H9 (cell line): Measurements from ENCODE around the gene ANKS1B. TPM values are rescaled to one million over a fixed set of nuclear protein-coding genes. Genes with fewer than 3 reads are reported as not detected.

Source experiments
- DNase-seq: peaks from one replicate; pipeline ENCODE4 v3.0.0-alpha.2; 2017
- H2AFZ ChIP-seq: one replicate; pipeline ENCODE4 v1.6.1; 2013; ENCODE audit warnings: mild to moderate bottlenecking, low read length, control low read depth, moderate library complexity
- H2AK5ac ChIP-seq: 2 replicates; pipeline ENCODE4 v1.6.1; 2013; ENCODE audit warnings: low read length, control low read depth, mixed read lengths; ENCODE audit not compliant: insufficient read length
- H2BK120ac ChIP-seq: one replicate; pipeline ENCODE4 v1.6.1; 2013; ENCODE audit warnings: low read depth, mild to moderate bottlenecking, low read length, control low read depth, inconsistent platforms; ENCODE audit not compliant: poor library complexity, severe bottlenecking
- H2BK12ac ChIP-seq: 2 replicates; pipeline ENCODE4 v1.6.1; 2013; ENCODE audit warnings: low read length, control low read depth, mixed read lengths, low read depth; ENCODE audit not compliant: insufficient read length
- H2BK15ac ChIP-seq: 2 replicates; pipeline ENCODE4 v1.6.1; 2013; ENCODE audit warnings: low read depth, low read length, control low read depth
- H2BK20ac ChIP-seq: one replicate; pipeline ENCODE4 v1.6.1; 2013; ENCODE audit warnings: low read depth, mild to moderate bottlenecking, low read length, control low read depth, inconsistent platforms; ENCODE audit not compliant: poor library complexity, severe bottlenecking
- H2BK5ac ChIP-seq: 2 replicates; pipeline ENCODE4 v1.6.1; 2013; ENCODE audit warnings: low read length, control low read depth, mixed read lengths; ENCODE audit not compliant: insufficient read length
- H3K14ac ChIP-seq: 2 replicates; pipeline ENCODE4 v1.6.1; 2013; ENCODE audit warnings: low read length, control low read depth; ENCODE audit not compliant: insufficient read depth
- H3K18ac ChIP-seq: 2 replicates; pipeline ENCODE4 v1.6.1; 2013; ENCODE audit warnings: low read depth, mild to moderate bottlenecking, mixed read lengths, low read length, control low read depth; ENCODE audit not compliant: insufficient read length
- H3K23ac ChIP-seq: 2 replicates; pipeline ENCODE4 v1.6.1; 2013; ENCODE audit warnings: low read length, control low read depth, mixed read lengths, low read depth; ENCODE audit not compliant: insufficient read length
- H3K23me2 ChIP-seq: 2 replicates; pipeline ENCODE4 v1.6.1; 2013; ENCODE audit warnings: low read depth, mild to moderate bottlenecking, mixed read lengths, low read length, control low read depth; ENCODE audit not compliant: insufficient read length, poor library complexity, severe bottlenecking
- H3K27ac ChIP-seq: 2 replicates; pipeline ENCODE4 v1.5.1; 2013; ENCODE audit warnings: low read length, control low read depth, mixed read lengths, low read depth; ENCODE audit not compliant: insufficient read length
- H3K27me3 ChIP-seq: 2 replicates; pipeline ENCODE4 v1.6.1; 2013; ENCODE audit warnings: low read length, control low read depth, inconsistent platforms; ENCODE audit not compliant: insufficient read depth
- H3K4ac ChIP-seq: 2 replicates; pipeline ENCODE4 v1.6.1; 2013; ENCODE audit warnings: low read depth, mild to moderate bottlenecking, control low read depth, inconsistent platforms, low read length, moderate library complexity
- H3K4me1 ChIP-seq: 2 replicates; pipeline ENCODE4 v1.6.1; 2013; ENCODE audit warnings: low read length, control low read depth, inconsistent platforms; ENCODE audit not compliant: insufficient read depth
- H3K4me2 ChIP-seq: 2 replicates; pipeline ENCODE4 v1.6.1; 2013; ENCODE audit warnings: low read length, control low read depth, mixed read lengths; ENCODE audit not compliant: insufficient read length, insufficient read depth
- H3K56ac ChIP-seq: 2 replicates; pipeline ENCODE4 v1.6.1; 2013; ENCODE audit warnings: low read depth, mild to moderate bottlenecking, mixed read lengths, low read length, control low read depth; ENCODE audit not compliant: insufficient read length
- H3K79me1 ChIP-seq: 2 replicates; pipeline ENCODE4 v1.6.1; 2013; ENCODE audit warnings: low read depth, mild to moderate bottlenecking, moderate library complexity, low read length, control low read depth, inconsistent platforms; ENCODE audit not compliant: insufficient read depth, poor library complexity, severe bottlenecking
- H3K79me2 ChIP-seq: 2 replicates; pipeline ENCODE4 v1.6.1; 2013; ENCODE audit warnings: low read length, control low read depth, inconsistent platforms; ENCODE audit not compliant: insufficient read depth
- H3K9ac ChIP-seq: 2 replicates; pipeline ENCODE4 v1.6.1; 2013; ENCODE audit warnings: low read length, control low read depth, mixed read lengths; ENCODE audit not compliant: insufficient read length; ENCODE audit errors: extremely low read depth
- H3K9me3 ChIP-seq: one replicate; pipeline ENCODE4 v1.6.1; 2013; ENCODE audit warnings: low read depth, low read length, inconsistent platforms; ENCODE audit not compliant: control insufficient read depth
- H3T11ph ChIP-seq: one replicate; pipeline ENCODE4 v1.6.1; 2013; ENCODE audit warnings: mild to moderate bottlenecking, low read length, control low read depth, inconsistent platforms
- H4K20me1 ChIP-seq: one replicate; pipeline ENCODE4 v1.6.1; 2013; ENCODE audit not compliant: control insufficient read depth, insufficient read length, insufficient read depth
- H4K5ac ChIP-seq: 2 replicates; pipeline ENCODE4 v1.6.1; 2013; ENCODE audit warnings: low read depth, mild to moderate bottlenecking, mixed read lengths, low read length, control low read depth; ENCODE audit not compliant: insufficient read length
- H4K8ac ChIP-seq: replicated peaks from 2 replicates; pipeline ENCODE4 v1.6.1; 2013; ENCODE audit warnings: low read length, control low read depth, mixed read lengths, low read depth; ENCODE audit not compliant: insufficient read length
- H4K91ac ChIP-seq: 2 replicates; pipeline ENCODE4 v1.6.1; 2013; ENCODE audit warnings: low read depth, mild to moderate bottlenecking, moderate library complexity, mixed read lengths, low read length, control low read depth; ENCODE audit not compliant: insufficient read length
- H3K27ac Mint-ChIP-seq, 3 experiments: 2 replicates in 2 of 3; 3 replicates in 1 of 3; pipeline ENCODE4 v1.8.0; 2020 to 2021; ENCODE audit warnings: mixed read lengths in 3 of 3, mild to moderate bottlenecking in 1 of 3, moderate library complexity in 1 of 3
- H3K27me3 Mint-ChIP-seq: 2 replicates; pipeline ENCODE4 v1.8.0; 2021; ENCODE audit warnings: low read depth, mild to moderate bottlenecking, moderate library complexity, mixed read lengths
- H3K36me3 Mint-ChIP-seq, 3 experiments: 2 replicates in 2 of 3; 3 replicates in 1 of 3; pipeline ENCODE4 v1.8.0; 2020 to 2021; ENCODE audit warnings: low read depth in 3 of 3, mixed read lengths in 3 of 3; ENCODE audit not compliant: insufficient read depth in 1 of 3
- H3K4me1 Mint-ChIP-seq, 2 experiments: 2 replicates each; pipeline ENCODE4 v1.8.0; 2020; ENCODE audit warnings: mixed read lengths in 2 of 2
- H3K4me3 Mint-ChIP-seq, 2 experiments: 2 replicates in 1 of 2; 3 replicates in 1 of 2; pipeline ENCODE4 v1.8.0; 2020 to 2021; ENCODE audit warnings: mild to moderate bottlenecking in 2 of 2, mixed read lengths in 2 of 2, moderate library complexity in 1 of 2
- H3K9me3 Mint-ChIP-seq, 2 experiments: 2 replicates in 1 of 2; 3 replicates in 1 of 2; pipeline ENCODE4 v1.8.0; 2020; ENCODE audit warnings: mild to moderate bottlenecking in 2 of 2, mixed read lengths in 2 of 2, moderate library complexity in 1 of 2
- WGBS: extraction: QIAGEN DNeasy Blood & Tissue Kit; methylation state at CpG from one replicate; pipeline ENCODE4 v1.1.7; 2013; ENCODE audit warnings: missing lambda C conversion rate, low lambda C conversion rate, mixed read lengths; ENCODE audit not compliant: insufficient read length; ENCODE audit errors: extremely low coverage; 5-methylcytosine and 5-hydroxymethylcytosine counted together
- total RNA-seq: library from RNA; stranded (reverse); gene quantifications from 2 replicates; pipeline ENCODE4 v1.2.1, GENCODE V29; 2021
- TF ChIP-seq, protein P1 (sequence below): fragments of 200-600 bp; sonication (generic); conservative IDR thresholded peaks from 3 replicates; pipeline ENCODE4 v1.8.0; 2021; ENCODE audit warnings: antibody characterized with exemption, mild to moderate bottlenecking

Gene ANKS1B
- total RNA-seq, 1 experiment from 2014 or later = 4.1 TPM

DNA sequence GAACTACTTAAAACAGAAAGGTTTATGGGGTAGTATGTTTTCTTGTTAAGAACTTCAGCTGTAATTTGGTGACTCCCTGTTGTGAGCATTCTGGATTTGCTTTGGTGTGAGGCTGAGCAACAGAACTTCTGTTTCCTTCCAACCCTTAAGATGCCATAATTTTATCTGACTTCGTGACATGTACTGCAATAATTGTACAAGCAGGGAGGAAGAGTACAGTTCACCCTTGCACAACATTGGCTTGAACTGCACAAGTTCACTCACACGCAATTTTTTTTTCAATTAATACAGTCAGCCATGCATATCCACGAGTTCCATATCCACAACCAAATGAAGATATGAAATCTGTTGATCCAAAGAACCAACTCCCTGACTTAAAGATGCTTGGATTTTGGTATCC, 42.9 kb upstream of the ANKS1B start:
- no peaks in the 10 kb centered on the region for H4K20me1 ChIP-seq
- H3K4me1 ChIP-seq = no peaks in the 10 kb centered on the region
- no peak overlapping the region for H3T11ph ChIP-seq
- no peak overlapping the region for H2BK15ac ChIP-seq
- H3K79me1 ChIP-seq = no peaks in the 10 kb centered on the region
- no peak overlapping the region for H4K5ac ChIP-seq
- no peak overlapping the region for H3K18ac ChIP-seq
- no peak overlapping the region for H2AFZ ChIP-seq
- H3K79me2 ChIP-seq = no peaks in the 10 kb centered on the region
- H2BK12ac ChIP-seq = no peak overlapping the region
- H2BK5ac ChIP-seq = no peak overlapping the region
- H3K23ac ChIP-seq = no peak overlapping the region
- no peak overlapping the region for H2AK5ac ChIP-seq
- Mint-ChIP-seq H3K27me3 (peaks cover 2% of the 10 kb centered on the region), H3K9me3 (no peaks in the 10 kb centered on the region), H3K27ac (no peak overlapping the region), H3K4me1 (peaks cover 0 to 2% of the 10 kb centered on the region in 2 experiments; a peak in 2 of 4 replicates), H3K36me3 (no peaks in the 10 kb centered on the region), H3K4me3 (no peak overlapping the region)
- no peak overlapping the region for H3K56ac ChIP-seq
- no peak for DNase-seq
- H2BK120ac ChIP-seq = no peak overlapping the region
- no peak overlapping the region for H4K91ac ChIP-seq
- H3K14ac ChIP-seq = no peak overlapping the region
- no peaks in the 10 kb centered on the region for H3K23me2 ChIP-seq
- no peak overlapping the region for H3K27ac ChIP-seq
- TF ChIP-seq, protein P1, sequence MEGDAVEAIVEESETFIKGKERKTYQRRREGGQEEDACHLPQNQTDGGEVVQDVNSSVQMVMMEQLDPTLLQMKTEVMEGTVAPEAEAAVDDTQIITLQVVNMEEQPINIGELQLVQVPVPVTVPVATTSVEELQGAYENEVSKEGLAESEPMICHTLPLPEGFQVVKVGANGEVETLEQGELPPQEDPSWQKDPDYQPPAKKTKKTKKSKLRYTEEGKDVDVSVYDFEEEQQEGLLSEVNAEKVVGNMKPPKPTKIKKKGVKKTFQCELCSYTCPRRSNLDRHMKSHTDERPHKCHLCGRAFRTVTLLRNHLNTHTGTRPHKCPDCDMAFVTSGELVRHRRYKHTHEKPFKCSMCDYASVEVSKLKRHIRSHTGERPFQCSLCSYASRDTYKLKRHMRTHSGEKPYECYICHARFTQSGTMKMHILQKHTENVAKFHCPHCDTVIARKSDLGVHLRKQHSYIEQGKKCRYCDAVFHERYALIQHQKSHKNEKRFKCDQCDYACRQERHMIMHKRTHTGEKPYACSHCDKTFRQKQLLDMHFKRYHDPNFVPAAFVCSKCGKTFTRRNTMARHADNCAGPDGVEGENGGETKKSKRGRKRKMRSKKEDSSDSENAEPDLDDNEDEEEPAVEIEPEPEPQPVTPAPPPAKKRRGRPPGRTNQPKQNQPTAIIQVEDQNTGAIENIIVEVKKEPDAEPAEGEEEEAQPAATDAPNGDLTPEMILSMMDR = no peak
- H3K27me3 ChIP-seq = no peaks in the 10 kb centered on the region
- WGBS = no CpG with 5 or more reads among the region's 3 CpGs
- no peak overlapping the region for H2BK20ac ChIP-seq
- no peak overlapping the region for H4K8ac ChIP-seq
- H3K9ac ChIP-seq = no peak overlapping the region
- no peaks in the 10 kb centered on the region for H3K9me3 ChIP-seq
- no peak overlapping the region for H3K4me2 ChIP-seq
- H3K4ac ChIP-seq = no peak overlapping the region
